Keratinocyte (primary cell): ENCODE measurements around the gene MTUS2. TPM values are rescaled to one million over a fixed set of nuclear protein-coding genes. Genes with fewer than 3 reads are reported as not detected.

Experiments used
- DNase-seq: peaks from one replicate; pipeline ENCODE4 v3.0.0-alpha.2; 2011; ENCODE audit warnings: low read depth, missing footprints, low spot score
- FAIRE-seq: peaks from 2 replicates; lab custom pipeline; 2011; peaks lifted over from hg19 to GRCh38; lab: Jason Lieb, UNC
- H2AFZ ChIP-seq: 2 replicates; pipeline ENCODE4 v1.6.0; 2012; ENCODE audit warnings: low read length, control low read depth, inconsistent platforms; ENCODE audit not compliant: control insufficient read depth
- H3K27ac ChIP-seq: 2 replicates; pipeline ENCODE4 v1.5.1; 2011; ENCODE audit warnings: low read length; ENCODE audit not compliant: control insufficient read depth, insufficient read depth
- H3K27me3 ChIP-seq: 3 replicates; pipeline ENCODE4 v1.6.0; 2011; ENCODE audit warnings: low read length; ENCODE audit not compliant: control insufficient read depth, insufficient read depth; ENCODE audit errors: extremely low read depth
- H3K36me3 ChIP-seq, 2 experiments: 2 replicates in 1 of 2; 3 replicates in 1 of 2; pipeline ENCODE4 v1.5.1; 2011; ENCODE audit warnings: low read length in 2 of 2, mild to moderate bottlenecking in 1 of 2; ENCODE audit not compliant: control insufficient read depth in 2 of 2, insufficient read depth in 2 of 2; ENCODE audit errors: extremely low read depth in 1 of 2
- H3K4me1 ChIP-seq: 3 replicates; pipeline ENCODE4 v1.5.1; 2011; ENCODE audit warnings: low read length; ENCODE audit not compliant: control insufficient read depth, insufficient read depth; ENCODE audit errors: extremely low read depth
- H3K4me2 ChIP-seq: 3 replicates; pipeline ENCODE4 v1.6.0; 2011; ENCODE audit warnings: low read depth, low read length; ENCODE audit not compliant: control insufficient read depth, insufficient read depth; ENCODE audit errors: extremely low read depth
- H3K4me3 ChIP-seq, 3 experiments: fragments of 200-600 bp in 1 of 3; sonication (generic) in 1 of 3; 2 replicates in 2 of 3; 3 replicates in 1 of 3; pipeline ENCODE4 v1.5.1; 2011 to 2016; ENCODE audit warnings: low read length in 3 of 3, mild to moderate bottlenecking in 3 of 3, control low read depth in 2 of 3, inconsistent platforms in 1 of 3, low read depth in 1 of 3, mixed read lengths in 1 of 3, mixed run types in 1 of 3, moderate library complexity in 1 of 3; ENCODE audit not compliant: control insufficient read depth in 2 of 3, insufficient read depth in 2 of 3; ENCODE audit errors: extremely low read depth in 1 of 3
- H3K79me2 ChIP-seq: 2 replicates; pipeline ENCODE4 v1.6.0; 2012; ENCODE audit warnings: low read length; ENCODE audit not compliant: control insufficient read depth, insufficient read depth
- H3K9ac ChIP-seq: 3 replicates; pipeline ENCODE4 v1.6.0; 2011; ENCODE audit warnings: low read length; ENCODE audit not compliant: control insufficient read depth, insufficient read depth; ENCODE audit errors: extremely low read depth
- H3K9me1 ChIP-seq: 3 replicates; pipeline ENCODE4 v1.6.0; 2011; ENCODE audit warnings: low read length; ENCODE audit not compliant: control insufficient read depth, insufficient read depth; ENCODE audit errors: extremely low read depth
- H3K9me3 ChIP-seq: 2 replicates; pipeline ENCODE4 v1.5.1; 2012; ENCODE audit warnings: low read depth, low read length; ENCODE audit not compliant: control insufficient read depth
- H4K20me1 ChIP-seq: 3 replicates; pipeline ENCODE4 v1.6.0; 2011; ENCODE audit warnings: low read length; ENCODE audit not compliant: control insufficient read depth, insufficient read depth; ENCODE audit errors: extremely low read depth
- EZH2 ChIP-seq: IDR thresholded peaks from one replicate; pipeline ENCODE4 v1.6.1; 2012; ENCODE audit warnings: inconsistent platforms, mild to moderate bottlenecking, low read length, moderate library complexity
- dilution Hi-C: fragments of 300-500 bp; cut with MboI; formaldehyde crosslinking; loops from one replicate; pipeline ENCODE4 v1.7.0; 2020; ENCODE audit warnings: low sequenced_read_pairs; ENCODE audit not compliant: extremely low pct_ligation_motif_present
- polyA plus RNA-seq, 5 experiments: library from polyadenylated mRNA; depleted of rRNA in 3 of 5; stranded (reverse) in 3 of 5; stranded (forward) in 1 of 5; unstranded in 1 of 5; fragments of >200 nt; gene quantifications; 1 replicate in 1 of 5; 2 replicates in 3 of 5; 3 replicates in 1 of 5; pipeline versions ENCODE4 v1.2.1 to v1.2.3, GENCODE V29; 2011 to 2012; ENCODE audit warnings: missing spikeins in 2 of 5, low read depth in 1 of 5, low replicate concordance in 1 of 5
- TF ChIP-seq, protein P1 (sequence below), 3 experiments: IDR thresholded peaks in 1 of 3; conservative IDR thresholded peaks in 1 of 3; optimal IDR thresholded peaks in 1 of 3; 2 replicates in 2 of 3; 3 replicates in 1 of 3; pipeline versions ENCODE3 to v1.5.1; 2011; ENCODE audit warnings: low read length in 3 of 3, mild to moderate bottlenecking in 3 of 3, moderate library complexity in 2 of 3, control low read depth in 1 of 3, inconsistent platforms in 1 of 3; ENCODE audit not compliant: insufficient read depth in 2 of 3; ENCODE audit errors: extremely low read depth in 1 of 3

The MTUS2 gene
- polyA plus RNA-seq, 1 donor (not counting 4 experiments of a cell fraction or from before 2014, with no cell fraction given): 0.17 TPM

GRCh38 chr13:29402166-29402636 lies 582.1 kb downstream of the MTUS2 start:
- H3K27me3 ChIP-seq: no peaks in the 10 kb centered on the region
- no peak overlapping the region for H3K4me2 ChIP-seq
- no peaks in the 10 kb centered on the region for H4K20me1 ChIP-seq
- no peaks in the 10 kb centered on the region for H3K36me3 ChIP-seq
- no peak overlapping the region for H3K9ac ChIP-seq
- H3K9me3 ChIP-seq: no peaks in the 10 kb centered on the region
- no peaks in the 10 kb centered on the region for H3K4me1 ChIP-seq
- no peak for TF ChIP-seq EZH2
- H3K4me3 ChIP-seq: no peak overlapping the region
- no peaks in the 10 kb centered on the region for H3K9me1 ChIP-seq
- dilution Hi-C loops: no loop called here
- no peak for DNase-seq
- H3K27ac ChIP-seq: no peak overlapping the region
- no peak overlapping the region for H2AFZ ChIP-seq
- FAIRE-seq: no peak
- H3K79me2 ChIP-seq: no peaks in the 10 kb centered on the region

GRCh38 chr13:29405401-29405800 lies 585.3 kb downstream of the MTUS2 start:
- no peak for FAIRE-seq

More at GRCh38 chr13:29405401-29405800, 585.3 kb downstream of the MTUS2 start:
- Histone ChIP-seq H3K4me1 (no peaks in the 10 kb centered on the region), H3K9me1 (no peaks in the 10 kb centered on the region), H3K9me3 (no peaks in the 10 kb centered on the region), H3K36me3 (no peaks in the 10 kb centered on the region), H3K4me2 (no peak overlapping the region), H3K4me3 (no peak overlapping the region), H4K20me1 (no peaks in the 10 kb centered on the region), H3K27me3 (no peaks in the 10 kb centered on the region), H3K27ac (no peak overlapping the region), H3K79me2 (no peaks in the 10 kb centered on the region), H2AFZ (no peak overlapping the region), H3K9ac (no peak overlapping the region)
- no peak for DNase-seq
- dilution Hi-C loops: no loop called here
- TF ChIP-seq EZH2: no peak
- TF ChIP-seq, protein P1, sequence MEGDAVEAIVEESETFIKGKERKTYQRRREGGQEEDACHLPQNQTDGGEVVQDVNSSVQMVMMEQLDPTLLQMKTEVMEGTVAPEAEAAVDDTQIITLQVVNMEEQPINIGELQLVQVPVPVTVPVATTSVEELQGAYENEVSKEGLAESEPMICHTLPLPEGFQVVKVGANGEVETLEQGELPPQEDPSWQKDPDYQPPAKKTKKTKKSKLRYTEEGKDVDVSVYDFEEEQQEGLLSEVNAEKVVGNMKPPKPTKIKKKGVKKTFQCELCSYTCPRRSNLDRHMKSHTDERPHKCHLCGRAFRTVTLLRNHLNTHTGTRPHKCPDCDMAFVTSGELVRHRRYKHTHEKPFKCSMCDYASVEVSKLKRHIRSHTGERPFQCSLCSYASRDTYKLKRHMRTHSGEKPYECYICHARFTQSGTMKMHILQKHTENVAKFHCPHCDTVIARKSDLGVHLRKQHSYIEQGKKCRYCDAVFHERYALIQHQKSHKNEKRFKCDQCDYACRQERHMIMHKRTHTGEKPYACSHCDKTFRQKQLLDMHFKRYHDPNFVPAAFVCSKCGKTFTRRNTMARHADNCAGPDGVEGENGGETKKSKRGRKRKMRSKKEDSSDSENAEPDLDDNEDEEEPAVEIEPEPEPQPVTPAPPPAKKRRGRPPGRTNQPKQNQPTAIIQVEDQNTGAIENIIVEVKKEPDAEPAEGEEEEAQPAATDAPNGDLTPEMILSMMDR (optimal IDR thresholded peaks at IDR 0.05 in 1 of 3, IDR thresholded peaks at IDR 0.05 in 1 of 3, conservative IDR thresholded peaks at IDR 0.05 in 1 of 3; ENCODE audit: extremely low read depth in 1 of 3, insufficient read depth in 2 of 3, low read length in 3 of 3): no peak
